ENCODE data around the gene TMED1.
"Not testable (repeated sequence)": the region's sequence is repeated elsewhere in the genome, so short reads cannot be mapped to it uniquely, and the experiment has no call there.

Gene TMED1

GRCh38 chr19:10858204-10858828, 22.3 kb upstream of the TMED1 start:
- DNase-seq (ENCODE audit: insufficient read length) (no peak), FAIRE-seq (peak; percentile 17)
- no peak for TF ChIP-seq POLR2A (IDR thresholded peaks at IDR 0.05; ENCODE audit: low read depth, low read length)
- TF ChIP-seq POLR2AphosphoS5 (IDR thresholded peaks at IDR 0.05; ENCODE audit: low read depth, low read length) = no peak
- no peak for TF ChIP-seq TAF1 (IDR thresholded peaks at IDR 0.05; ENCODE audit: borderline replicate concordance, low read depth, low read length)

GRCh38 chr19:10856899-10857298, 20.9 kb upstream of the TMED1 start:
- FAIRE-seq = not testable (repeated sequence)

GRCh38 chr19:10855879-10856522, 20.0 kb upstream of the TMED1 start:
- DNase-seq (ENCODE audit: insufficient read length) (no peak), FAIRE-seq (no peak)
- TF ChIP-seq POLR2AphosphoS5 (IDR thresholded peaks at IDR 0.05; ENCODE audit: low read depth, low read length) = no peak

More at GRCh38 chr19:10856899-10857298, 20.9 kb upstream of the TMED1 start:
- DNase-seq (ENCODE audit: insufficient read length) = not testable (repeated sequence)

- FAIRE-seq (no peak), DNase-seq (ENCODE audit: insufficient read length) (no peak)
- no peak for TF ChIP-seq POLR2A (IDR thresholded peaks at IDR 0.05; ENCODE audit: low read depth, low read length)
- TF ChIP-seq POLR2AphosphoS5 (IDR thresholded peaks at IDR 0.05; ENCODE audit: low read depth, low read length) = no peak
- no peak for TF ChIP-seq TAF1 (IDR thresholded peaks at IDR 0.05; ENCODE audit: borderline replicate concordance, low read depth, low read length)
These were observed 18.5 kb upstream of the TMED1 start for GRCh38 chr19:10854350-10855089.

- TF ChIP-seq POLR2A (IDR thresholded peaks at IDR 0.05; ENCODE audit: low read depth, low read length) (no peak), TAF1 (IDR thresholded peaks at IDR 0.05; ENCODE audit: borderline replicate concordance, low read depth, low read length) (no peak), POLR2AphosphoS5 (IDR thresholded peaks at IDR 0.05; ENCODE audit: low read depth, low read length) (no peak)
- FAIRE-seq = no peak
- no peak for DNase-seq (ENCODE audit: insufficient read length)
These were observed 16.9 kb upstream of the TMED1 start for GRCh38 chr19:10852941-10853340.

- no peak for FAIRE-seq
- no peak for DNase-seq (ENCODE audit: insufficient read length)
- TF ChIP-seq POLR2AphosphoS5 (IDR thresholded peaks at IDR 0.05; ENCODE audit: low read depth, low read length) (no peak), POLR2A (IDR thresholded peaks at IDR 0.05; ENCODE audit: low read depth, low read length) (no peak), TAF1 (IDR thresholded peaks at IDR 0.05; ENCODE audit: borderline replicate concordance, low read depth, low read length) (no peak)
These were observed 16.2 kb upstream of the TMED1 start for GRCh38 chr19:10852098-10852800.

- TF ChIP-seq POLR2A (IDR thresholded peaks at IDR 0.05; ENCODE audit: low read depth, low read length) = no peak
- TF ChIP-seq TAF1 (IDR thresholded peaks at IDR 0.05; ENCODE audit: borderline replicate concordance, low read depth, low read length) = no peak
- TF ChIP-seq POLR2AphosphoS5 (IDR thresholded peaks at IDR 0.05; ENCODE audit: low read depth, low read length) = no peak
- no peak for DNase-seq (ENCODE audit: insufficient read length)
- FAIRE-seq = no peak
These were observed 14.6 kb upstream of the TMED1 start for GRCh38 chr19:10850631-10851030.

GRCh38 chr19:10848230-10848856, 12.3 kb upstream of the TMED1 start, which contains the start of gene C19orf38:
Gene C19orf38 (plus strand): TSS chr19:10848415. CDS start chr19:10848509, 94 bp downstream.
- FAIRE-seq (no peak), DNase-seq (ENCODE audit: insufficient read length) (no peak)

GRCh38 chr19:10846500-10847202, 10.6 kb upstream of the TMED1 start:
- no peak for DNase-seq (ENCODE audit: insufficient read length)
- TF ChIP-seq POLR2A (IDR thresholded peaks at IDR 0.05; ENCODE audit: low read depth, low read length) (no peak), POLR2AphosphoS5 (IDR thresholded peaks at IDR 0.05; ENCODE audit: low read depth, low read length) (no peak), TAF1 (IDR thresholded peaks at IDR 0.05; ENCODE audit: borderline replicate concordance, low read depth, low read length) (no peak)
- FAIRE-seq = no peak

More at GRCh38 chr19:10848230-10848856, 12.3 kb upstream of the TMED1 start, which contains the start of gene C19orf38:
- no peak for TF ChIP-seq POLR2A (IDR thresholded peaks at IDR 0.05; ENCODE audit: low read depth, low read length)
- no peak for TF ChIP-seq POLR2AphosphoS5 (IDR thresholded peaks at IDR 0.05; ENCODE audit: low read depth, low read length)
- TF ChIP-seq TAF1 (IDR thresholded peaks at IDR 0.05; ENCODE audit: borderline replicate concordance, low read depth, low read length) = no peak

- no peak for TF ChIP-seq TAF1 (IDR thresholded peaks at IDR 0.05; ENCODE audit: borderline replicate concordance, low read depth, low read length)
- TF ChIP-seq POLR2A (IDR thresholded peaks at IDR 0.05; ENCODE audit: low read depth, low read length) = no peak
- TF ChIP-seq POLR2AphosphoS5 (IDR thresholded peaks at IDR 0.05; ENCODE audit: low read depth, low read length) = no peak
- FAIRE-seq (no peak), DNase-seq (ENCODE audit: insufficient read length) (no peak)
These were observed 6.8 kb upstream of the TMED1 start for GRCh38 chr19:10842788-10843187.
